Activated CD8-positive, alpha-beta memory T cell treated with anti-CD3 and anti-CD28 coated beads, Interleukin-2, amount 50 U/mL, for 24 hours (primary cell): ENCODE measurements around the gene WWP2.
"Not testable (repeated sequence)": the region's sequence is repeated elsewhere in the genome, so short reads cannot be mapped to it uniquely, and the experiment has no call there.

Experiments
- DNase-seq: peaks from one replicate; pipeline ENCODE4 v3.0.0-alpha.2; 2020; ENCODE audit errors: extremely low read depth

WWP2 gene

GRCh38 chr16:69831212-69832123 is 69.3 kb downstream of the WWP2 start:
- DNase-seq, result no peak

GRCh38 chr16:69833357-69834282 is 71.5 kb downstream of the WWP2 start:
- no peak for DNase-seq

- DNase-seq, result no peak
Measured at GRCh38 chr16:69834807-69835466, 72.8 kb downstream of the WWP2 start.

GRCh38 chr16:69836257-69836656 is 74.1 kb downstream of the WWP2 start:
- no peak for DNase-seq

- DNase-seq, result no peak
Measured at GRCh38 chr16:69837380-69837779, 75.2 kb downstream of the WWP2 start.

GRCh38 chr16:69838489-69838888 is 76.4 kb downstream of the WWP2 start:
- DNase-seq, result no peak

- DNase-seq, result no peak
Measured at GRCh38 chr16:69839240-69839688, 77.1 kb downstream of the WWP2 start.

- no peak for DNase-seq
Measured at GRCh38 chr16:69839798-69840409, 77.8 kb downstream of the WWP2 start.

GRCh38 chr16:69840975-69841374 is 78.8 kb downstream of the WWP2 start:
- no peak for DNase-seq

GRCh38 chr16:69844441-69844840 is 82.3 kb downstream of the WWP2 start:
- DNase-seq, result no peak

- DNase-seq, result no peak
Measured at GRCh38 chr16:69845181-69845580, 83.0 kb downstream of the WWP2 start.

- DNase-seq, result no peak
Measured at GRCh38 chr16:69847643-69848042, 85.5 kb downstream of the WWP2 start.

GRCh38 chr16:69848637-69849545 is 86.8 kb downstream of the WWP2 start:
- DNase-seq, result no peak

- no peak for DNase-seq
Measured at GRCh38 chr16:69851491-69852240, 89.5 kb downstream of the WWP2 start.

GRCh38 chr16:69852815-69853214 is 90.7 kb downstream of the WWP2 start:
- DNase-seq, result no peak

GRCh38 chr16:69853481-69853880 is 91.3 kb downstream of the WWP2 start:
- DNase-seq, result no peak

GRCh38 chr16:69854776-69855175 is 92.6 kb downstream of the WWP2 start:
- DNase-seq, result not testable (repeated sequence)

GRCh38 chr16:69855592-69855991 is 93.5 kb downstream of the WWP2 start:
- no peak for DNase-seq

- DNase-seq, result no peak
Measured at GRCh38 chr16:69858191-69859104, 96.3 kb downstream of the WWP2 start.
